Midbrain (tissue), 1 donor: ENCODE data around the gene HSD17B1.
"Not testable (repeated sequence)": the region's sequence is repeated elsewhere in the genome, so short reads cannot be mapped to it uniquely, and the experiment has no call there.

Source experiments
- DNase-seq: peaks from one replicate; lab custom pipeline; 2025; lab: John Stamatoyannopoulos, UW

HSD17B1 gene

DNA sequence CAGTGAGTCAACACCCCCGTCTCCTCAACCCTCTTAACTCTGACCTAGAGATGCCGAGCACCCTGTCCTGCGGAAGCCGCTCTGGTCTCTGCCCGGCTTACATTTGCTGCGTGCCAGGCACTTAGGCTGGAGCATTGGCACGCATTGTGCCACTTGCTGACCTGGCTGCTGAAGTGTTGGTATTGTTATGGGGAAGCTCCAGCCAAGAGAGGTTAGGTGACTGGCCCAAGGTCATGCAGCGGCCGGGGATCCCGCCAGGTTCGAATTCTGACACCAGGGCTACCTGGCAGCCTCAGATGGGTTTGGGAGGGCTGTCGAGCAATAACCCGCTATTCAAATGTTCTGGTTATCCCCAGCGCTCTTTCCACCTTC, 5.0 kb upstream of the HSD17B1 start:
- no peak for DNase-seq

DNA sequence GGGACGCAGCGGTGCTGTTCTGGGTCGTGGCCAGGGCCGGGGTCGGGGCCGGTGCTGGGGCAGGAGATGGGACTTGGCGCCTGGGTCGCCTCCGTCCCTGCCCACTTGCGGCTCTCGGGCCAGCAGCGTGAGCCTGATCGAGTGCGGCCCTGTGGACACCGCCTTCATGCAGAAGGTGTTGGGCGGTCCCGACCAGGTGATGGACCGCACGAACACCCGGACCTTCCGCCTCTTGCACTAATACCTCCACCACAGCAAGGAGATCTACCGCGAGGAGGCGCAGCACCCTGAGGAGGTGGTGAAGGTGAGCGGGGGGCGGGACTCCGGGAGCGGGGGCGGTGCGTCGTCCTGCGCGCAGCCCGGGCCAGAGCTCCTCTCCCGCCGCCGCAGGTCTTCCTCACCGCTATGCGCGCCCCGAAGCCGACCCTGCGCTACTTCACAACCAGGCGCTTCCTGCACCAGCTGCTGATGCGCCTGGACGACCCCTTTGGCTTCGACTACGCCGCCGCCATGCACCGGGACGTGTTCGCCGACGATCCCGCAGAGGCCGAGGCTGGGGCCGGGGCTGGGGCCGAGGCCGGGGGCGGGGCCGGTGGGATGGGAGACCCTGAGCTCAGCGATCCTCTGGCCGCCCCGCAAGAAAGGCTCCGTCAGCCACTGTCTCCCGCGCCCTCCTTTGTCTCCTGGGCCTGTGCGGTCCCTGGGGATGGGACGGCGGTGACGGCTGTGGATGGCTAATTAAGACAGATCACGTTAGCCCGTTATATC, 4.5 kb upstream of the HSD17B1 start:
- no peak for DNase-seq

DNA sequence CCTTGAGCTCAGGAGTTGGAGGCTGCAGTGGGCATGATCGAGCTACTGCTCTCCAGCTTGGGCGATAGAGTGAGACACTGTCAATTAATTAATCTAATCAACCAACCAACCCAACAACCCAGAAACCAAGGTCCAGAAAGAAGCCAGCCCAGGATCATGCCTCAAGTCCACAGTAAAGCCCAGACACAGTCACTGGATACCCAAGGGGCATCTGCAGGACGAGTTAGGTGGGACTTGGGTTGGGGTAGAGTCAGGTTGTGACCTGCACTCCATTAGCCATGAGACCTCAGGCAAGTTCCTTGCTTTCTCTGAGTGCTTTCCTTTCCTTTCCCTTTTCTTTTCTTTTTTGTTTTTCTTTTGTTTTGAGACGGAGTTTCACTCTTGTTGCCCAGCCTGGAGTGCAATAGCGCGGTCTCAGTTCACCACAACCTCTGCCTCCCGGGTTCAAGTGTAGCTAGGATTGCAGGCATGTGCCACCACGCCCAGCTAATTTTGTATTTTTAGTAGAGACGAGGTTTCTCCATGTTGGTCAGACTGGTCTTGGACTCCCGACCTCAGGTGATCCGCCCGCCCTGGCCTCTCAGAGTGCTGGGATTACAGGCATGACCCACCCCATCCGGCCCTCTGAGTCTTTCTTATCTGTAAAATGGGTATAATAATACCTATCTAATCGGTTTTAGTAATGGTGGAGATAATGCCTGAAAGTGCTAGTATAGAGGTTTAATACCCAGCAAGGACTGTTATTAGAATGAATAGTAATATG, 3.5 kb upstream of the HSD17B1 start:
- no peak for DNase-seq

DNA sequence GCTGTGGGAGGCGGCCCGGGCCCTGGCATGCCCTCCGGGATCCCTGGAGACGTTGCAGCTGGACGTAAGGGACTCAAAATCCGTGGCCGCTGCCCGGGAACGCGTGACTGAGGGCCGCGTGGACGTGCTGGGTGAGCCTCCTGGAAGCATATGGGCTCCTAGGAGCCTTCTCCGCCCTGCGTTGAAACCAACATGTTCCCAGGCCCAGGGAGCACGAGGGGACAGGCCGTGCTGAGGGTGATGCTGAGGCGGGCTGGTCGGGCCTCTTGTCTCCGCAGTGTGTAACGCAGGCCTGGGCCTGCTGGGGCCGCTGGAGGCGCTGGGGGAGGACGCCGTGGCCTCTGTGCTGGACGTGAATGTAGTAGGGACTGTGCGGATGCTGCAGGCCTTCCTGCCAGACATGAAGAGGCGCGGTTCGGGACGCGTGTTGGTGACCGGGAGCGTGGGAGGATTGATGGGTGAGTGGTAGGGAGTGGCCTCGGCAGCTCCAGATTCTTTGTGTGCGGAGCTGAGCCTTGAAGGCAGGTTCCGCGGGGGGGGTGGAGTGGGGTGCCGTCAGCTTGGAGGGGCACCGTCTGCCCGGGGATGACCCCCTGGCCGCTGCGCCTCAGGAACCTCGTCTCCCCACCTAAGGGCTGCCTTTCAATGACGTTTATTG, 567 bp downstream of the HSD17B1 start:
- no peak for DNase-seq

DNA sequence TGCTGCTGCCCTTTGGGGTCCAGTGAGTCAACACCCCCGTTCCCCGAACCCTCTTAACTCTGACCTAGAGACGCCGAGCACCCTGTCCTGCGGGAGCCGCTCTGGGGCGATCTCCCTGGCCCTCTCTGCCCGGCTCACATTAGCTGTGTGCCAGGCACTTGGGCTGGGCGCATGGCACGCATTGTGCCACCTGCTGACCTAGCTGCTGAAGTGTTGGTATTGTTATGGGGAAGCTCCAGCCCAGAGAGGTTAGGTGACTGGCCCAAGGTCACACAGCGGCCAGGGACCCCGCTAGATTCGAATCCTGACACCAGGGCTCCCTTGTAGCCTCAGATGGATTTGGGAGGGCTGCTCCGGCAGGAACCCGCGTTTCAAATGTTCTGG, 1.1 kb downstream of the HSD17B1 start:
- no peak for DNase-seq

DNA sequence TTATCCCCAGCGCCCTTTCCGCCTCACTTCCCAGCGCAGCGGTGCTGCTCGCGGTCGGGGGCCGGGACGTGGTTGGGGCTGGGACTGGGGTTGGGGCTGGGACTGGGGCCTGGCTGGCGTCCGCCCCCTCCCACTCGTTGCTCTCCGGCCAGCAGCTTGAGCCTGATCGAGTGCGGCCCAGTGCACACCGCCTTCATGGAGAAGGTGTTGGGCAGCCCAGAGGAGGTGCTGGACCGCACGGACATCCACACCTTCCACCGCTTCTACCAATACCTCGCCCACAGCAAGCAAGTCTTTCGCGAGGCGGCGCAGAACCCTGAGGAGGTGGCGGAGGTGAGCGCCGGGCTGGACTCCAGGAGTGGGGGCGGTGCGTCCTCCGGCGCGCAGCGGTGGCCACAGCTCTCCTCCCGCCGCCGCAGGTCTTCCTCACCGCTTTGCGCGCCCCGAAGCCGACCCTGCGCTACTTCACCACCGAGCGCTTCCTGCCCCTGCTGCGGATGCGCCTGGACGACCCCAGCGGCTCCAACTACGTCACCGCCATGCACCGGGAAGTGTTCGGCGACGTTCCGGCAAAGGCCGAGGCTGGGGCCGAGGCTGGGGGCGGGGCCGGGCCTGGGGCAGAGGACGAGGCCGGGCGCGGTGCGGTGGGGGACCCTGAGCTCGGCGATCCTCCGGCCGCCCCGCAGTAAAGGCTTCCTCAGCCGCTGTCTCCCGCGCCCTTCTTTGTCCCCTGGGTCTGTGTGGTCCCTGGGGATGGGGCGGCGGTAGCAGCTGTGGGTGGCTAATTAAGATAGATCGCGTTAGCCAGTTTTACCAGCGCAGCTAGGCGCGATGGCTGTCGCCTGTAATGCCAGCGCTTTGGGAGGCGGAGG, 1.8 kb downstream of the HSD17B1 start:
- peak; percentile 86 for DNase-seq

DNA sequence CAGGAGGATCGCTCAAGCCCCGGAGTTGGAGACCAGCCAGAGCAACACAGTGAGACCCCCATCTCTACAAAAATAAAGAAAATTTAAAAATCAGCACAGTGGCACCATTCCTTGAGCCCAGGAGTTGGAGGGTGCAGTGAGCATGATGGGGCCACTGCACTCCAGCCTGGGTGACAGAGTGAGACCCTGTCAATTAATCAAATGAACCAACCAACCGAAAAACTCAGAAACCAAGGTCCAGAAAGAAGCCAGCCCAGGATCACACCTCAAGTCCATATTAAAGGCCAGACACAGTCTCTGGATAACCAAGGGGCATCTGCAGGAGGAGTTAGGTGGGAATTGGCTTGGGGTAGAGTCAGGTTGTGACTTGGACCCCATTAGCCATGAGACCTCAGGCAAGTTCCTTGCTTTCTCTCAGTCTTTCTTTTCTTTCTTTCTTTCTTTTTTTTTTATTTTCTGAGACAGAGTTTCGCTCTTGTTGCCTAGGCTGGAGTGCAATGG, 2.4 kb downstream of the HSD17B1 start:
- DNase-seq, result no peak

DNA sequence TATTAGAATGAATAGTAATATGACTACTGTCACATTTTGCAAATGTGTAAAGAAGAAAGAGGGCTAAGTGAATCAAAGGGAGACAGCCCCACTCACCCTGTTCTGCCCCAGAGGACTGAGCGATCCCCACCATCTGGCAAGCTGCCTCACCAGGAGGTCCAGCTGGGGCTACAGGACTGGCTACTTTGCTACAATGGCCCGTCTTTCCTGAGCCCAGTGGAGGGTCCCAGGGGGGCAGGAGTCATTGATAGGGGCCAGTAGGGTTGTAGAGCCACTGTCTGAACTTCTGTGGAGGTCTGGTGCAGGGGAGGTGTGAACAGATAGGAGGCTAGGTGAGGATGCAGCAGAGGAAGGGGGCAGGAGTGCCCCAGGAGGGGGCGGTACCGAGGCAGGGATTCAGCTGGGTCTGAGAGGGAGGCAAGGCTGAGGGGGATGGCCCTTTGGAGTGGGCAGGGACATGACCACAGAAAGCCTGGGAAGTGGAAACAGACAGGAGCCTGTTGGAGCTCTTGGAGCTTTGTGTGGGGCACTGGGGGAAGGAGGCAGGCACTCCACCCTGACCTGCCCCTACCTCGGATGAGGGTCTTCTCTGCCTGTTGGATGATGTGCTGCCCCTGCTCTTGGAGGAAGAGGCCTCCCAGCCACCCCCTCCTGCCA, 3.4 kb downstream of the HSD17B1 start:
- not testable (repeated sequence) for DNase-seq

DNA sequence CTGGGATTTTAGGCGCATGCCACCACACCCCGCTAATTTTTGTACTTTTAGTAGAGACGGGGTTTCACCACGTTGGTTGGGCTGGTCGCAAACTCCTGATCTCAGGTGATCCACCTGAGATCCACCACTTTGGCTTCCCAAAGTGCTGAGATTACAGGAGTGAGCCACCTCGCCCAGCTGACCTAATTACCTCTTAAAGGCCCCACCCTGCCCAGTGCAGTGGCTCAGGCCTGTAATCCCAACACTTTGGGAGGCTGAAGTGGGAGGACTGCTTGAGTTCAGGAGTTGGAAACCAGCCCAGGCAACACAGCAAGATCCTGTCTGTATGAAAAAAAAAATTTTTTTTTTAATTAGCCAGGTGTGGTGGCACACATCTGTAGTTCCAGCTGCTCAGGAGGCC, 6.4 kb downstream of the HSD17B1 start:
- DNase-seq, result no peak

DNA sequence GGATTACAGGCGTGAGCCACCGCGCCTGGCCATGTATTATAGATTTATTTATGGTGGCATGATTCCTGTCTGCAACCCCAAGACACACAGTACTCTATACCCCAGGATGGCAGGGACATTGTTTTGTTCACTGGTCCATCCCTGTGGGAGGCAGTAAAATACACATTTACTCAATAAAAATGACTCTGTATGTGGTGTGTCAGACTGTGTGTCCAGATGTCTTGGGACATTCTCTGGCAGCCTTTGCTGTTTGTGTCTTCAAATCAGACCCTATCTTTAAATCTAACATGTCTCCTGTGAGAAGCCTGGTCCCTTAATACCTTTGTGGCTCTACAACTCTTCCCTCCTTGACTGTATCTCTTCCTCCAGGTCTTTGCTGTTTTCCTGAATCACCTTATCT, 7.5 kb downstream of the HSD17B1 start:
- no peak for DNase-seq

DNA sequence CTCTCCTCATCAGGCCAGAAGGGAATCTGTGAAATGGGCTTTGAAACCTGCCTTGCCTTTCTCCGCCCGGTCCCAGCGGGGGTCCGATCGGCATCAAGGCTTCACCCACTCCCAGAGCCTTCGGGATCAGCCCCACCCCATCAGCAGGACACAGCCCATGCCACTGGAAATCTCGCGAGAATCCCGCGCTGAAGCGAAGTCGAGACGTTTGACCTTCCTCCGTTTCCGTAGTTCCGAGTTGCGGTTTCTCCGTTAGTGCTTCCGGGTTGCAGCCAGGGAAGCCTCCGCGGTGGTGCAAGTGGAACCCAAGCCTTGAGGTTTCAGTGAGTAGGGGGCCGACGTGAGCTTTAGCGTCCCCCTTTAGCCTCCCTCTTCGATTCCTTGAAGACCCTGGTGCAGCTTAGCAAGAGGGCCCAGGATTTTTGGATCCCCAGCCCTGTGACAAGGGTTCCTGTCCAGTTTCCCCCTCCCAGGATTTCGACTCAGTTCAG, 9.2 kb downstream of the HSD17B1 start, which contains the start of gene COASY:
COASY (plus strand) TSS at position 252 of the 491 bp plus-strand sequence. CDS start 475 bp downstream, outside the sequence.
- DNase-seq, result peak; percentile 96

DNA sequence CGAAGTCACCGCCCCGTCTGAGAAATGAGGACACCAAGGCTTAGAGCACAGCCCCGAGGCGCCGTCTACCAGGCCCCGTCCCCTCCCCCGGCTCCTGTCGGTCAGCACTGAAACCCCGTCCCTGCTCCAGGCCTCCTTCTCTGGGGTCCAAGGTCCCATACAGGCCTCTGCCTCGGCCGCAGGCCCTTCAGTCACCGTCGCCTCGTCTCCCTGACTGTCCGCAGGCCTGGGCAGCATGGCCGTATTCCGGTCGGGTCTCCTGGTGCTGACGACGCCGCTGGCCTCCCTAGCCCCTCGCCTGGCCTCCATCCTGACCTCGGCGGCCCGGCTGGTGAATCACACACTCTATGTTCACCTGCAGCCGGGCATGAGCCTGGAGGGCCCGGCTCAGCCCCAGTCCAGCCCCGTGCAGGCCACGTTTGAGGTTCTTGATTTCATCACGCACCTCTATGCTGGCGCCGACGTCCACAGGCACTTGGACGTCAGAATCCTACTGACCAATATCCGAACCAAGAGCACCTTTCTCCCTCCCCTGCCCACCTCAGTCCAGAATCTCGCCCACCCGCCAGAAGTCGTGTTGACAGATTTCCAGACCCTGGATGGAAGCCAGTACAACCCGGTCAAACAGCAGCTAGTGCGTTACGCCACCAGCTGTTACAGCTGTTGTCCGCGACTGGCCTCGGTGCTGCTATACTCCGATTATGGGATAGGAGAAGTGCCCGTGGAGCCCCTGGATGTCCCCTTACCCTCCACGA, 9.8 kb downstream of the HSD17B1 start:
- no peak for DNase-seq

DNA sequence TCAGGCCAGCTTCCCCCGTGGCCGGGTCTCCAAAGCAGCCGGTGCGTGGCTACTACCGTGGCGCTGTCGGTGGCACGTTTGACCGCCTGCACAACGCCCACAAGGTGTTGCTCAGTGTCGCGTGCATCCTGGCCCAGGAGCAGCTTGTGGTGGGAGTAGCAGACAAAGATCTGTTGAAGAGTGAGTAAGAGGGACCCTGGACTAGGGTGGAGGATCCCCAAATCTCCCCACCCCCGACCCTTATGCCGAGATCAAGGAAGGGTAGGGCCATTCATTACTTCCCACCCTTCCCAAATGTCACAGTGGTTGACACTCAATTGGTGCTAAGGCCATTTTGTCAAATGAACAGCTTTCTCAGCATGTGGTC, 10.4 kb downstream of the HSD17B1 start:
- no peak for DNase-seq

DNA sequence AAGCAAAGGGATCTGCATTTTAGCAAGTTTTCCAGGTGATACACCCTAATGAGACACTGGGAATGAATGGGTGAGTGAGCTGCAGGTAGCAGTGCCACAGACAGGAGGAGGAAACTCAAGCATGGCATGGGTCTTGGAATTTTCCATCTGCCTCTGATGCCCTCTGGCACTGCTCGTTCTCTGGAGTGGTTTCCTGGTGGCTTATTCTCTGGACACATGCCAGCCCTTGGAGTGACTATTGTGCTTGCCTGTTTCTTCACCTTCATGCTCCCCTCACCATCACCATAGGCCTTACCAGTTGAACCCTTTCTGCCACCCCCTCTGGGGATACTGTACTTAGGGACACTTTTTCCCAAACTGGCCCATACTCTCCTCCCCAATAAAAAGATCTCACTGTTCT, 10.8 kb downstream of the HSD17B1 start:
- no peak for DNase-seq

DNA sequence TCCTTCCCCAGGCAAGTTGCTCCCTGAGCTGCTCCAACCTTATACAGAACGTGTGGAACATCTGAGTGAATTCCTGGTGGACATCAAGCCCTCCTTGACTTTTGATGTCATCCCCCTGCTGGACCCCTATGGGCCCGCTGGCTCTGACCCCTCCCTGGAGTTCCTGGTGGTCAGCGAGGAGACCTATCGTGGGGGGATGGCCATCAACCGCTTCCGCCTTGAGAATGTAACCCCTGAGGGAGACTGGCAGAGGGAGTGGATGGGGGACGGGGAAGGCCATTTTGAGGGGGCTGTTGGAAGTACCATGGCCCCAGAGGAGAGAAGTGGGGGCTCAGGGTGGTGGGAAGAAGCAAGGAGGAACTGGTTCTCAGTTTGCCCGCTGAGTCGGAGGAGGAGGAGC, 11.2 kb downstream of the HSD17B1 start:
- no peak for DNase-seq

DNA sequence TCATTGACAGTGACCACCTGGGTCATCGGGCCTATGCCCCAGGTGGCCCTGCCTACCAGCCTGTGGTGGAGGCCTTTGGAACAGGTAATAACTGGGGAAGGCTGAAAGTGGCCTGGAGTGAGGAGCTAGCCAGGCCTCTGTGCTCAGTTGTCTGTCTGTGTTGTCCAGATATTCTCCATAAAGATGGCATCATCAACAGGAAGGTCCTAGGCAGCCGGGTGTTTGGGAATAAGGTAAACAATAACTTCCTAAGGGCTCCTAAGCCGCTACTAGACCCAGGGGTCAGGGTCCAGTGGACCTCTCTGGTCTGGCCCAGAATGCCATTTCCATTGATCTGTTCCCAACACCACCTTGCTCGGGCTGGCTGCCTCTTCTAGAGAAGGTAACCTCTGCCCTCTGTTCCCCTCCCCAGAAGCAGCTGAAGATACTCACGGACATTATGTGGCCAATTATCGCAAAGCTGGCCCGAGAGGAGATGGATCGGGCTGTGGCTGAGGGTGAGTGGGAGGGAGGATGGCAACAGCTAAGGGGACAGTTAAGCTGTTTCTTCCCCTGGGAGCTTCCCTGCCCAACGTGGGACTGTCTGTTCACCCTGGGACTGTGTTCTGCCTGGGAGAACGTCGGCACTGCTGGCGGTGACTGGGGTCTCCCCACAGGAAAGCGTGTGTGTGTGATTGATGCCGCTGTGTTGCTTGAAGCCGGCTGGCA, 12.2 kb downstream of the HSD17B1 start:
- no peak for DNase-seq

DNA sequence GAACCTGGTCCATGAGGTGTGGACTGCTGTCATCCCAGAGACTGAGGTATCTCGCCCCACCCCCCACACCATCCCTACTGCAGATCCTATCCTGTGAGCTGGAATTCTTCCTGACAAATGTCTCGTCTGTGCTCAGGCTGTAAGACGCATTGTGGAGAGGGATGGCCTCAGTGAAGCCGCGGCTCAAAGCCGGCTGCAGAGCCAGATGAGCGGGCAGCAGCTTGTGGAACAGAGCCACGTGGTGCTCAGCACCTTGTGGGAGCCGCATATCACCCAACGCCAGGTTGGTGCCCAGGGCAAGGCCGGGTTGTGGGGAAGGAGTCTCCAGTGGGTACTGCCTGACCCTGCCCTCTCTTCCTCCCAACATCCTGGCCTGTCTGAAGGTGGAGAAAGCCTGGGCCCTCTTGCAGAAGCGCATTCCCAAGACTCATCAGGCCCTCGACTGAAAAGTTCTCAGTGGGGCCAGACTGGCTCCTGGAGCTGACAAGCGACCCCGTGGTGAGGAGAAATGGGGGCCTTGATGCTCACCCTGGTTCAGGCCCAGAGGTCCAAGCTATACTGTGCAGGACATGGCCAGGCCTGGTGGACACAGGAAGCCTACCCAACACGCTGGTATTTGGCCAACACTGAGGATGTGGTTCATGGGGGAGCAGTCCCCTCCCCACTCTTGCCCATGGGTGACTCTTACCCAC, 12.9 kb downstream of the HSD17B1 start:
- DNase-seq, result no peak

DNA sequence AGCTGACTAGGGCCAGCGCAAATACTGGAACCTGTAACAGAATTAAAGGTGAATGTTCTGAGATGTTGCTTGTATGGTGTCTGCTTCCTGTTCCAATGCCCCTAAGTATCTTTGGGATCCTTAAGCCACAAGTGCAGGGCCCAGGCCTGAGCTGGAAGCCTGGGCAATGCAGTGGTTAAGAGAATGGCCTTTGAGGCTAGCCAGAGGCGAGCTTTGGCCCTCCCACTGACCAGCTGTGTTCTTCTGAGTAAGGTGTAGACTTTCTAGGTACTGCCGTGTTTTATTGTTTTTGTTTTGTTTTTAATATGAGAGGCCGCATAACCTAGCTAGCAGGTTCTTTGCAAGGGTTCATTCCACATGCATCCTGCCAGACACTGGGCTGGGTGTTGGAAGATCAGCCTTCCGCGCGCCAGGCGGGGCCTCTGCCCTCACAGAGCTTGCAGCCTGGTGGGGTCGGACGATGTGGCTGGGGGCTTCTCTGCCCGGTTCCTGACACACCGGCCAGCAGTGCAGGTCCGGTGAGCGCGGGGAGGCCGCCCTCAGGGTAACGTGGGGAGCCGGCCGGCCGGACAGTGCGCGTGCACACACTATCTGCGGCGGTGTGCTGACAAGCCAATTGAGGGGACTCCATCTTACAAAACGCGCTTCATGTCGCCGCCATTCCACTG, 13.6 kb downstream of the HSD17B1 start:
- no peak for DNase-seq
